ENCODE data around the gene CCT6A. TPM values are rescaled to one million over a fixed set of nuclear protein-coding genes. Genes with fewer than 3 reads are reported as not detected.

CCT6A gene
- total and polyA plus RNA-seq, 9 of the 15 experiments (the other 6 are each of a cell fraction or from before 2014, with no cell fraction given), result 244 to 708 (median 387) TPM

GRCh38 chr7:56083150-56083785 lies 31.7 kb downstream of the CCT6A start:
- Histone ChIP-seq H3K79me2 (ENCODE audit: control insufficient read depth, insufficient read depth, low read length) (no peaks in the 10 kb centered on the region), H3K36me3 (ENCODE audit: control insufficient read depth, insufficient read depth, low read length) (peaks cover 20% of the 10 kb centered on the region; the same call in 1 of the 3 replicates), H3K4me3 (no peak overlapping the region), H3K4me2 (ENCODE audit: insufficient read depth, low read length) (no peak overlapping the region), H3K27me3 (ENCODE audit: control insufficient read depth in 2 of 2, insufficient read depth in 2 of 2, low read length in 2 of 2) (no peaks in the 10 kb centered on the region), H3K4me1 (replicated peaks in 1 of 2; ENCODE audit: control insufficient read depth in 2 of 2, insufficient read depth in 2 of 2, low read length in 2 of 2) (peaks cover 0 to 10% of the 10 kb centered on the region in 2 experiments; a peak in 2 of 5 replicates), H3K27ac (ENCODE audit: extremely low read depth, low read depth, low read length) (no peak overlapping the region), H3K9ac (ENCODE audit: insufficient read depth in 1 of 2, low read depth in 2 of 2, low read length in 2 of 2) (peak overlapping the region in 1 of 2 experiments; percentile 79; a peak in 2 of 4 replicates), H3K9me1 (ENCODE audit: control insufficient read depth, insufficient read depth, low read length) (no peaks in the 10 kb centered on the region), H3K9me3 (replicated peaks; ENCODE audit: control insufficient read depth, insufficient read depth, low read depth, low read length) (no peaks in the 10 kb centered on the region), H4K20me1 (replicated peaks; ENCODE audit: control insufficient read depth, insufficient read depth, low read length) (no peaks in the 10 kb centered on the region), H2AFZ (ENCODE audit: low read depth, low read length) (no peak overlapping the region)
- FAIRE-seq (no peak), ATAC-seq (peak; percentile 40), DNase-seq (ENCODE audit: extremely low read depth in 1 of 4, low spot score in 3 of 4) (no peak)
- intact Hi-C loops (cut with micrococcal nuclease), result no loop called here
- POLR2A ChIA-PET, result interaction anchor here (0.6 to 2.5 kb wide), 3 partner anchors 9 to 14 kb away, joined by 4 to 16 read pairs (median 4); partner anchors contain the start of gene PHKG1
- CTCF ChIA-PET (ENCODE audit: low intra/inter-chr PET ratio), result no interaction called here
- TF ChIP-seq SREBF2 (CRISPR knock-in tag; IDR thresholded peaks at IDR 0.05) (no peak), POLR2G (IDR thresholded peaks at IDR 0.05; ENCODE audit: low read depth, low read length) (0 out of 2 replicates have a peak, but pooled peaks have one; percentile 29), ZNF124 (CRISPR knock-in tag; IDR thresholded peaks at IDR 0.05) (no peak), TCF7L2 (IDR thresholded peaks at IDR 0.05; ENCODE audit: low read depth, low read length) (no peak)
- in situ Hi-C loops (cut with MboI), result no loop called here
- 69% methylated on average over 13 of the region's 13 CpGs for WGBS (ENCODE audit: insufficient coverage, low coverage, missing lambda C conversion rate)
- no TSS peak for BruUV-seq (replicated peaks)

DNA sequence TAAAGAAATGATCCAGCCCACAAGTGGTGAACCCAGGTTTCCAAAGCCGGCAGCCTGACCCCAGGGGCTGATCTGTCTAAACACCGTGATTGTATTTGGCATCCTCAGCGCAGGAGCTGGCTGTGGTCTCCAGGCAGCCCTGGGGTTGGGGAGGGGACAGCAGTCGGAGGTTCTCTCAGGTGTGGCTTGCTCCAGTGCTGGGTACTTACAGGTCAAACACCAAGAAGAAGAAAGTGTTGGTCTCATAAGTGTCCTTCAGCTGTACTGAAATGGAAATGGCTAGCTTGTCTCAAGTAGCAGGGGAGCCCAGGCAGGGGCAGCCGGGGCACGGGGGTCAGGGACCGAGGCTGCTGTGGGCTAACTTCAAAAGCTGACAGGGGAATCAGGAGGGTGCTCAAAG lies 35.2 kb downstream of the CCT6A start:
- Histone ChIP-seq H3K9ac (ENCODE audit: insufficient read depth in 1 of 2, low read depth in 2 of 2, low read length in 2 of 2) (no peak overlapping the region), H2AFZ (ENCODE audit: low read depth, low read length) (no peak overlapping the region), H3K4me2 (ENCODE audit: insufficient read depth, low read length) (no peak overlapping the region), H3K9me3 (replicated peaks; ENCODE audit: control insufficient read depth, insufficient read depth, low read depth, low read length) (no peaks in the 10 kb centered on the region), H3K9me1 (ENCODE audit: control insufficient read depth, insufficient read depth, low read length) (peaks cover 2% of the 10 kb centered on the region), H4K20me1 (replicated peaks; ENCODE audit: control insufficient read depth, insufficient read depth, low read length) (no peaks in the 10 kb centered on the region), H3K4me1 (replicated peaks in 1 of 2; ENCODE audit: control insufficient read depth in 2 of 2, insufficient read depth in 2 of 2, low read length in 2 of 2) (peaks cover 0 to 11% of the 10 kb centered on the region in 2 experiments; a peak in 2 of 5 replicates), H3K27me3 (ENCODE audit: control insufficient read depth in 2 of 2, insufficient read depth in 2 of 2, low read length in 2 of 2) (no peaks in the 10 kb centered on the region), H3K4me3 (no peak overlapping the region), H3K36me3 (ENCODE audit: control insufficient read depth, insufficient read depth, low read length) (peaks cover 8% of the 10 kb centered on the region; the same call in 1 of the 3 replicates), H3K79me2 (ENCODE audit: control insufficient read depth, insufficient read depth, low read length) (no peaks in the 10 kb centered on the region), H3K27ac (ENCODE audit: extremely low read depth, low read depth, low read length) (no peak overlapping the region)
- intact Hi-C loops (cut with micrococcal nuclease), result no loop called here
- in situ Hi-C loops (cut with MboI), result no loop called here
- 87% methylated on average over 6 of the region's 7 CpGs for WGBS (ENCODE audit: insufficient coverage, low coverage, missing lambda C conversion rate)
- ChIA-PET CTCF (ENCODE audit: low intra/inter-chr PET ratio) (no interaction called here), POLR2A (interaction anchor here (0.7 kb wide), 1 partner anchor 23 kb away, joined by 3 read pairs; the partner anchor contains the start of gene SUMF2)
- FAIRE-seq (no peak), DNase-seq (ENCODE audit: extremely low read depth in 1 of 4, low spot score in 3 of 4) (no peak), ATAC-seq (no peak)
- BruUV-seq (replicated peaks), result no TSS peak
- TF ChIP-seq ZNF644 (tag; IDR thresholded peaks at IDR 0.05; ENCODE audit: low read depth) (no peak), MTF1 (CRISPR knock-in tag; IDR thresholded peaks at IDR 0.05; ENCODE audit: borderline replicate concordance) (no peak), ARHGAP35 (IDR thresholded peaks at IDR 0.05; ENCODE audit: partially characterized antibody) (no peak), ARID4B (CRISPR knock-in tag; IDR thresholded peaks at IDR 0.05) (no peak), NCOA6 (IDR thresholded peaks at IDR 0.05) (no peak)
- TF ChIP-seq, protein P1, sequence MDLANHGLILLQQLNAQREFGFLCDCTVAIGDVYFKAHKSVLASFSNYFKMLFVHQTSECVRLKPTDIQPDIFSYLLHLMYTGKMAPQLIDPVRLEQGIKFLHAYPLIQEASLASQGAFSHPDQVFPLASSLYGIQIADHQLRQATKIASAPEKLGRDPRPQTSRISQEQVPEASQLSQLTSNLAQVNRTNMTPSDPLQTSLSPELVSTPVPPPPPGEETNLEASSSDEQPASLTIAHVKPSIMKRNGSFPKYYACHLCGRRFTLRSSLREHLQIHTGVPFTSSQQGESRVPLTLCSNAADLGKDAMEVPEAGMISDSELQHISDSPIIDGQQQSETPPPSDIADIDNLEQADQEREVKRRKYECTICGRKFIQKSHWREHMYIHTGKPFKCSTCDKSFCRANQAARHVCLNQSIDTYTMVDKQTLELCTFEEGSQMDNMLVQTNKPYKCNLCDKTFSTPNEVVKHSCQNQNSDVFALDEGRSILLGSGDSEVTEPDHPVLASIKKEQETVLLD (IDR thresholded peaks at IDR 0.05), result no peak
